ENCODE results near the gene H2BK1.

H2BK1 gene

GRCh38 chr7:151231080-151231479, 20.8 kb upstream of the H2BK1 start:
- DNase-seq, result no peak

DNA sequence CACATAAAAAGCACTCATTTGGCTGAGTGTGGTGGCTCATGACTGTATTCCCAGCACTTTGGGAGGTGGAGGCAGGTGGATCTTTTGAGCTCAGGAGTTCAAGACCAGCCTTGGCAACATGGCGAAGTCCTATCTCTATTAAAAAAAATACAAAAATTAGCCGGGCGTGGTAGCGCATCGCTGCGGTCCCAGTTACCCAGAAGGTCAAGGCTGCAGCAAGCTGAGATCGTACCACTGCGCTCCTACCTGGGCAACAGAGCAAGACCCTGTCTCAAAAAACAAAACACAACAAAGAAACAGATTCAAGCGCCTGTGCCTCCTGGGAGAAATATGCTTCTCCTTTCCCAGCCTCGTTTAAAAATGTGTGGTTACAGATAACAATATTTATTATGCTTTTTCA, 19.0 kb upstream of the H2BK1 start:
- no peak for DNase-seq

GRCh38 chr7:151228024-151228866, 18.0 kb upstream of the H2BK1 start:
- DNase-seq, result no peak

DNA sequence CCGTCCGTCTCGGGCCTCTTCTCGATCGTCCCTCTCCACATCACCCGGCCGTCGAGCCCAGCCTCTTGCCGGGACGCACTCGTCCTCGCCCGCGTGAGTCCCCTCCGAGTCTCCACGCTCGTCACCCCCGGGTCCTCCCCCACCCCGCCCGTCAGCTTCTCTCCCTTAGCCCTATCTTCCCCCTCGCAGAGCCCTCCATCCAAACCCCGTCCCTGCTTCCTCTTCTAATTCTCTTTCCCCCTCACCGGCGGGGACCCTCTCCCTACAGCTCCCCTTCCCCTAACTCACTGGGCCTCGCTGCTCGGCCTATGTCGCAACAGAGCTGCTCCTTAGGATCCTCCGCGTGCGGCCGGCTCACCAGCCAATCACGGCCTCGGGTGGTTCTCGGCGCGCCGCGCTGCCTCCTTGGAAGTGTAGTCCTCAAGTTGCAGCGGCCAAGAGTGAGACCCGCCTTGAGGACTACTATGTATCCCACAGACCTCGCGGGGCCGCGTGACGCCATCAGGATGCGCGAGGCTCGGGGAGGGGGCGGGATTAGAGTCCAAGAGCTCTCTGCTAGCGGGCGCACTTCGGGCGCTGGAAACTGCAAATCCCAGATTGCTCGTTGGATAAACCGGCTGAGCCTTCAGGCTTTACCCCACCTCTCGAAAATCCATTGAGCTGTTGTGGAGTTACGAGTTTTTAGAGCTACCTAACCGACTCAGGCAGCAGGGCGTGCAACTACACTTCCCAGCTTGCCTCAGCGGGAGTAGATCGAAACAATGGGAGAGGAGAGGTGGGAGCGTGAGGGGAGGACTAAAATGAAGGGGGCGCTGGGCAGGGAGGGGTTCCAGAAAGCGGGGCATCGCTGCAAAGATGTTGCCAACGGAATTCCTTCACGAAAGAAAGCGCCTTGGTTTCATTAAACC, 16.8 kb upstream of the H2BK1 start, which contains the start of gene ABCF2:
Gene ABCF2, minus strand, starts transcription at position 331 of the 908 bp plus-strand sequence. CDS start 747 bp downstream, outside the sequence.
- DNase-seq, result peak; percentile 96 to 98 (median 97)

DNA sequence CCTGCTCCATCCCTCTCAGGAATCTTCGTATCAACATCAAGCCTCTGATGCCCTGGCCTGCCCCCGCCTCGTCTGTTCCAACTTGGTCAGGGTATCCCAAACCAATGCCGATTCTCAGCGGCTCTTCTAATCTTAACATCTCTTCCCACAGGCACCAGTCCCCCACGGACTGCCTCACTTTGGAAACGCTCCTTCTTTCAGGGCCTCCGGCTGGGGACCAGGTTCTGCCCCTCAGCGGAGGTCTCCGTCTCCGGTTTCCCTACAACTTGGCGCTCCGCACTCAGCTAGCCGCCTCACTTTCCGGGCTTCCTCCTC, 16.2 kb upstream of the H2BK1 start:
- DNase-seq, result no peak

DNA sequence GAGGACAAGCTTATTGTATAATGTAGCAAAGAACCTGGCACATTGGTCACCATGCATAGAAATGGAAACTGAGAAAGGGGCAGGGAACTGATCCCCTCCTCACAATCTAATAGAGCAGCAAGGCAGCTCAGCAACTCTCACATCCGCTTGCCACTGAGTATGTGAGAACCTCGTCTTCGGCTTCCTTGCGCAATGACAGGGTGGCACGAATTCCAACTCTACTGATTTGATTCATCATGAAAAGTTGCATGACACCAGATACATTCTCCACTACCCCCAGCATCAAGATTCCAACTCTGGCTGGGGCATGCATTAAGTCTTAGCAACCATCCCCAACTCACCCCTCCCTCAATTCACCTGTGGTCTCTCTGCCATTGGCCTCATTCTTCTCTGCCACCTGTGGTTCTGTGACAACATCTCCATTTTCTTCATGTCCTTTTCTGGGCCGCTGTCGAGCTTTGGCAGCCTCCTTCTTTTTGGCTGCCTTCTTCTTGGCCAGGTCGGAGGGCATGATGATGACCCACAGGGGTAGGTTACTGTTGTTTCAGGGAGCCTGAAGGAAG, 15.7 kb upstream of the H2BK1 start:
- no peak for DNase-seq

- DNase-seq, result no peak
These were observed 13.4 kb upstream of the H2BK1 start for GRCh38 chr7:151223728-151224127.

GRCh38 chr7:151218170-151218569, 7.9 kb upstream of the H2BK1 start:
- no peak for DNase-seq

GRCh38 chr7:151215396-151215795, 5.1 kb upstream of the H2BK1 start:
- no peak for DNase-seq

- no peak for DNase-seq
These were observed 3.5 kb upstream of the H2BK1 start for GRCh38 chr7:151213826-151214225.

DNA sequence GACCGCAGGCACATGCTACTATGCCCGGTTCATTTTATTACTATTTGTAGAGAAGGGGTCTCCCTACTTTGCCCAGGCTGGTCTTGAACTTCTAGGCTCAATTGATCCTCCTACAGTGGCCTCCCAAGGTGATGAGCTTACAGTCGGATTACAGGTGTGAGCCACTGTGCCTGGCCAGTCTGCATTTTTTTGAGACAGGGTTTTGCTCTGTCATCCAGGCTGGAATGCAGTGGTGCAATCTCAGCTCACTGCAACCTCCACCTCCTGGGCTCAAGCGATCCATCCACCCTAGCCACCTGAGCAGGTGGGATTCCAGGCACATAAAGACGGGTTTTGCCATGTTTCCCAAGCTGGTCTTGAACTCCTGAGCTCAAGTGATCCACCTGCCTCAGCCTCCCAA, 2.3 kb upstream of the H2BK1 start:
- no peak for DNase-seq

DNA sequence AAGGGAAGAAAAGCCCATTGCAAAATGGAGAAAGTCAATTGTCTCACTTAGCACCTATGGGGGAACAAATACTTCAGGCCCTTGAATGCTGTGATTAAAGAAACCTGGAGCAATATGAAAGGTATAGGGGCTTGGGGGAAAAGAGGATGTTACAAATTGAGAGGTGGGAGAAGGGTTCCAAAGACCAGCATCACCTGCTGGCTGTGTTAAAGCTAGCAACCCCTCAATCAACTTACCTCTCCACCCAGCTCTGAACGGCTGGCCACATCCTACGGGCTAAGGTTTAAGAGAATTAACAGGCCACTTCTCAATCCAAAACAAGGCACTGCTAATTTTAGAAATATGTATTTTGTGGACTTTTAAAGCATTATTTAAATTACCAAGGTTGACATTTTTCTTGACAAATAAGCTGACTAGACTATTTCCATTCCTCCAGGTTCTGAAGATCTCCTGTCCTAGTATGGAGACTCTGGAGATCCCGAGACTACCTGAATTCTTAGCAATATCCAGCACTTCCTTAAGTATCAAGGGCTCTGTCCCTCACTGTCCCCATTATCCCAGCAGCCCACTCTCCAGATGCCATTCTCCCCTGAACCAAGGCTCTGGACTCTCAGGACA, 976 bp upstream of the H2BK1 start:
- DNase-seq, result no peak

DNA sequence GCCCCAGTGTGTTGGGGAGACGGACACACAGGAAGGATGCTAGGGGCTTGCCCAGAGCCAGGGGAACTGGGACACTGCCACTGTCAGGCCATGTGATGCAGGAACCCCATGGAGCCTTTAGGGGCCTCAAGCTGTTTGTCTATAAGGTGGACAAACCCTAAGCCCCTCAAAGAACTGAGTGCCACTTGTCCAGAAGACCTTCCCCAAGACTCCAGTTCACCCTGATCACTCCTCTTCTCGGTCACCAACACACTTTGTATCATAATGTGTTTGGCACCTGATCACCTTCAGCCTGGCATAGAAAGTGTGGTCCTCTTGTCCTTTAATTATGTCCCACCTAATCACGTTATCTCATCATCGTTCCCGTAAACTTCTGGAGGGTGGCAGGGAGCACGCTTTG, 700 bp downstream of the H2BK1 start:
- DNase-seq, result no peak

DNA sequence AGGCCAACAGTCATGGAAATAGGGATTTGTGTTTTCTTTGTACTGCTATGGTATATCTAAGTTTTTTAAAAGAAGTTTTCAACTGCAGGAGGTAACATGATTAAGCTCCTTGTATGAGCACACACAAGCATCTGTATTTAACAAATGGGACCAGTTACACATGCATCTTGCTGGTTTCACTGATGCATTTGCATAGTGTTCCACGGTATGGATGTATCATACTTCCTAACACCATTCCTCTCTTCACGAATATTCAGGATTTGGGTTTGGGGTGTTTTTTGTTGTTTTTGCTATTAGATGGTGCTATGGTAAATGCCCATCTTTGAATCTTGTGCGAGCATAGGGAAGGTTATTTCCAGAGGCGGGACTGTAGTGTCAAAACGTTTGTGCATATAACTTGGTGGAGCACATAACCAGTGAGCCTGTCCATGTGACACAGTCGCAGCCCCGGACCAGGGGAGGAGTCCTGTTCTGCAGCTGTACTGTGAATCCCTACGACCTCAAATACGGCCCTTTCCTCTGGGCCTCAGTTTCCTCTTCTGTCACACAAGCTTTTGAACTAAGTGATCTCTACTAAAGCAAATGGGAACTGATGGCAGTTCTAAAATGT, 1.9 kb downstream of the H2BK1 start:
- DNase-seq, result no peak

- no peak for DNase-seq
These were observed 2.5 kb downstream of the H2BK1 start for GRCh38 chr7:151207804-151208203.

DNA sequence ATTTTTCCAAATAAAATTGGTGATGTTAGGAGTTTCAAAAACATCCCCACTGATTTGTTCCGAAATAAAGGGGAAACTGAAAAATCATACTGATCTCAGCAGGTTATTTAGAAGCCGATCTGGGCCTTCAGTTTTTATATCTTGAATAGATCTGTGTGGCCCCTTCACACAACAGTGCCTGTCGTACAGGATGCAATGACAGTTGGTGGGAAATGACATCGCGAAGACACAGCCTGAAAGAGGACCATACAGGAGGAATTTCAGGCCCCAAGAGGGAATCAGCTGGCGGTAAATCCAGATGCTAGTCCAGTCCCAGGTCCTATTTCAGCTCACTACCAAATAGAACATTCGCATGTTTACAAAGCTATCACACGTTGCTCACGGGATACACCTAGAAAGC, 3.0 kb downstream of the H2BK1 start:
- no peak for DNase-seq

DNA sequence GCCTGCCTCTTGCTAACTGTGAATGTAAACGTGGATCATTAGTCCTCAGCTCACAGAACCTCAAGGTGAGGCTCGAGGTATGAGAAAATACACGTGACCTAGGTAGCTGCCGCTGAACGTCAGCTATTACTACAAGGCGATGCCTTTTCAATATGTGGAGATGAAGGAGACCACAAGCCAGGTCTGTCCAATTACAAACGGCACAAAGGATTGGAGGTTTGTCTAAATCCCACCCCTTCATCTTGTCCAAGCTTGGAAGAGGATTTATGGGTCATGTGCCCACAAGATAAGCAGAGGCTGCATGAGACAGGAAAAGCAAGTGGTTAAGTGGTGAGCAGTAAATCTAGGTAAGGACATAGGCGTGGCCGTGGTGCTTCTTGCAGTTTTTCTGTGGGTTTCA, 3.4 kb downstream of the H2BK1 start:
- DNase-seq, result no peak

GRCh38 chr7:151205730-151206129, 4.6 kb downstream of the H2BK1 start:
- no peak for DNase-seq

DNA sequence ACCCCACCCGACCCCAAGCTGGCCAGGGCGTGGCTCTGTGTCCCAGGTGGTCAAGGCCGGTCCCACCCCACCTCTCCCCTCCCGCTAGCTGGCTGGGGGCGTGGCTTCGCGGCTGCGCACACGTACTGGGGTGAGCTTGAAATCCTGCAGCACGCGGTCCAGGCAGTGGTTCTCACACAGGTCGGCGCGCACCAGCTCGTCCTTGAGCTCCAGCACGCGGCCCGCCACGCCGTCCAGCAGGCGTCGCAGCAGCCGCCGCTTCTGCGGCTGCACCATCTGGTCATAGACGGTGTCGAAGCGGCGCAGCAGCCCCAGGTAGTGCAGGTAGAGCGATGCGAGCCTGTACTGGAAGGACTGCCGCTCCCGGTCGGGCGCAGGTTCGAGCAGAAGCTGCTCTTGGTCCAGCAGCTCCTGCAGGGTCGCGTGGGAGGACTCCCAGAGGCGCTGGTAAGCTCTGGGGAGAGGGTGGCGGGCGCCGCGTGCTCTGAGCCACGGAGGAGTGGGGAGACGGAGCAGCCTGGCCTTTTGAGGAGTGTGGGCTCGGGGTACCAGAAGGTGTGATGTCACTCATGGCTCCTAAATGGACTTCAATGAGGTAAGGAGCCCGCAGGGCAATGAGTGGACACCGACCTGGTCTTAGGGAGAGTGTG, 5.8 kb downstream of the H2BK1 start:
- no peak for DNase-seq

DNA sequence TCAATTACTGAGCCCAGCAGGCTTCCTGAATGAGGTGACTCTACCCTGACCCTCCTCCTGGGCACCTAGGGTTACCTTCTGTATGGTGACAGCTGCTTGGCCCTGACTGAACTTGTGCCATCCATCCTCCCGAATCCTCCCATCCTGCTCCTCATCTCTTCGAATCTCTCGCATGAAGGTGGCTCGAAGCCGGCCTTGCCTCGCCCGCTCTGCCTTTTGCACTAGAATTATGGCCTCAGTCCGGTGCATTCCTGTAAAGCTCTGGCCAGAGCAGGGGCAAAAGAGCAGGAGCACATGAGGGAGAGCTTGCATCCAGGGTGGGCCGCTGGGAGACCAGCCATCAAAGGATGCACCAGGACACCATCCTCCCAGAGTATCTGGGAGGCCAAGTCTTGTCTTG, 7.5 kb downstream of the H2BK1 start:
- no peak for DNase-seq

DNA sequence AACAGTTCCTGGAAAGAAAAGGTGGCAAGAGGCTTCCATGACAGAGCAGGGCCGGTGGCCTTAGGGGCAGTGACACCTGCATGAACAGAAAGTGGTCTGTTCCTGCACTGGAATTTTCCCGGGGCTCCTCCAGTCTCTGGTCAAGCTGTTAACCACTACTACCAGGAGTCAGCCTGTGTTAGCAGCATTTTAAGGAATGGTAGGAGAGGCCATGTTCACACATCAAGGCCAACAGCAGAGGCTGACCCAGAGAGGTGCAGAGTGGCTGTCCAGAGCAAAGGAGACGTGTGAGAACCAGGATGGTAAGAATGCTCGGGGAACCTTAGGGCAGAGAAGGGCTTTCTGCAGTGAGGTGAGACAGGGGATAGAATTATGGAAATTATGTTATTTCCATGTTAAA, 8.5 kb downstream of the H2BK1 start:
- DNase-seq, result no peak

GRCh38 chr7:151201344-151201743, 8.9 kb downstream of the H2BK1 start:
- no peak for DNase-seq
